PC-9 (cell line): Measurements from ENCODE around the gene ANKRD1. TPM values are rescaled to one million over a fixed set of nuclear protein-coding genes. Genes with fewer than 3 reads are reported as not detected.

Source experiments
- BruUV-seq: library from RNA; stranded (reverse); fragments of 400-500 nt; replicated peaks from 2 replicates; lab custom pipeline; 2021; lab: Mats Ljungman, UMichigan
- CTCF ChIA-PET: fragments of 300-600 bp; sonication (Branson Sonifier 250); formaldehyde crosslinking; loops from one replicate; lab custom pipeline; 2022; ENCODE audit warnings: antibody characterized with exemption; lab: Charles Lee
- POLR2A ChIA-PET: fragments of 300-600 bp; sonication (Branson Sonifier 250); formaldehyde crosslinking; loops from one replicate; lab custom pipeline; 2022; ENCODE audit warnings: antibody characterized with exemption; ENCODE audit not compliant: unreplicated experiment; lab: Charles Lee
- DNase-seq, 2 experiments: peaks; one replicate each; pipeline versions ENCODE4 v3.0.0 to v3.0.0-alpha.2; 2015 to 2022; ENCODE audit warnings: mixed read lengths in 1 of 2
- H2AFZ ChIP-seq: fragments of 200-600 bp; sonication (generic); 2 replicates; pipeline ENCODE4 v1.8.1; 2017; ENCODE audit warnings: antibody characterized with exemption
- H3F3A ChIP-seq: fragments of 200-600 bp; sonication (generic); 2 replicates; pipeline ENCODE4 v1.8.1; 2017; ENCODE audit warnings: antibody characterized with exemption, mild to moderate bottlenecking, low read depth; ENCODE audit not compliant: insufficient read depth
- H3K27ac ChIP-seq: fragments of 200-600 bp; sonication (generic); 2 replicates; pipeline ENCODE4 v1.6.1; 2016; ENCODE audit warnings: mixed run types
- H3K27me3 ChIP-seq: fragments of 200-600 bp; sonication (generic); 2 replicates; pipeline ENCODE4 v1.6.1; 2016; ENCODE audit warnings: low read depth, mixed run types; ENCODE audit not compliant: insufficient read depth
- H3K36me3 ChIP-seq: fragments of 200-600 bp; sonication (generic); 2 replicates; pipeline ENCODE4 v1.6.1; 2016; ENCODE audit warnings: low read depth, mixed run types
- H3K4me1 ChIP-seq: fragments of 200-600 bp; sonication (generic); replicated peaks from 2 replicates; pipeline ENCODE4 v1.6.1; 2016; ENCODE audit warnings: mixed run types; ENCODE audit not compliant: insufficient read depth
- H3K4me2 ChIP-seq: fragments of 200-600 bp; sonication (generic); 2 replicates; pipeline ENCODE4 v1.6.1; 2017; ENCODE audit warnings: mixed run types
- H3K4me3 ChIP-seq: fragments of 200-600 bp; sonication (generic); 2 replicates; pipeline ENCODE4 v1.6.1; 2016; ENCODE audit warnings: mixed run types
- H3K79me2 ChIP-seq: fragments of 200-600 bp; sonication (generic); 2 replicates; pipeline ENCODE4 v1.6.1; 2017; ENCODE audit warnings: low read depth, mixed run types
- H3K9me2 ChIP-seq: fragments of 200-600 bp; sonication (generic); 2 replicates; pipeline ENCODE4 v1.8.1; 2017; ENCODE audit warnings: mild to moderate bottlenecking; ENCODE audit not compliant: insufficient read depth
- H3K9me3 ChIP-seq: fragments of 200-600 bp; sonication (generic); 2 replicates; pipeline ENCODE4 v1.8.1; 2016; ENCODE audit warnings: low read depth; ENCODE audit not compliant: insufficient read depth
- H4K20me1 ChIP-seq: fragments of 200-600 bp; sonication (generic); 2 replicates; pipeline ENCODE4 v1.8.1; 2017; ENCODE audit not compliant: insufficient read depth
- EZH2 ChIP-seq: fragments of 200-600 bp; sonication (generic); IDR thresholded peaks from 2 replicates; pipeline ENCODE4 v1.8.0; 2017; ENCODE audit warnings: antibody characterized with exemption, low read depth
- intact Hi-C: fragments of 100-400 bp; cut with micrococcal nuclease; formaldehyde crosslinking; loops from one replicate; pipeline ENCODE4 v1.10.0; 2022; ENCODE audit not compliant: unreplicated experiment
- total RNA-seq: library from RNA; stranded (reverse); gene quantifications from 2 replicates; pipeline ENCODE4 v1.2.3, GENCODE V29; 2021
- TF ChIP-seq, protein P1 (sequence below): fragments of 200-600 bp; sonication (generic); conservative IDR thresholded peaks from 2 replicates; pipeline ENCODE4 v1.6.1; 2017; ENCODE audit warnings: mixed run types, antibody characterized with exemption, mild to moderate bottlenecking, moderate library complexity

Gene ANKRD1
- total RNA-seq, 1 experiment from 2014 or later: 6.7 TPM

DNA sequence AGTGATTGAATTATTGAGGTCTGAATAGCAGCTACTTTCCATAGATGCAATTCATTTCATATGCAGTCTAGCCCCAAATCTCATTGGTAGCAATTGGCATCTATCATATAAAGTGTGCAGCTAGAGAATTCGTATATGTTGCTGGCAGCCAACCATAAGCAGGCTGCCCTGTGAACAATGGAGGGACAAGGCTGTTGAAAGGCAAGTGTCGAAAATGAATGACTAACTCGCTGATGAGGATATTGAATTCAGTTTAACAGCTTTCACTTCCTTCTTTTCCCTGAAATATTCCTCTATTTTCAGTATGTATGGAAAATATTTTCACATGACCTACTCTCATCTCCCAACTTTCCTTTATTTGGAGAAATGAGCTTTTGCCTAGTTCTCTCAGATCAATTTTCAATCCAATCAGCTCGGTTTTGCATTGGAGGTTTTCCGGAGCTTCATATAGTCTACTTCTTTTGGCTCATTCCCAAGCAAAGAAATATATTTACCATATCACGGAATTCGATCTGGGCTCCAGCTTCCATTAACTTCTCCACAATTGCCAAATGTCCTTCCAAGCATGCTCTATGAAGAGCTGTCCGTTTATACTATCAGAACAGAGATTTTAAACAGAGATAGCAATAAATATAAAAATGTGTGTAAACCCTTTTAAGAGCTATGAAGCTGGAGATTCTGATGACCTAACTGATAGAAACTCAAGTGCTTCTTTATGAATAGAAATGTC lies 3.5 kb downstream of the ANKRD1 start:
- ChIA-PET POLR2A (no interaction called here), CTCF (no interaction called here)
- intact Hi-C loops: no loop called here

DNA sequence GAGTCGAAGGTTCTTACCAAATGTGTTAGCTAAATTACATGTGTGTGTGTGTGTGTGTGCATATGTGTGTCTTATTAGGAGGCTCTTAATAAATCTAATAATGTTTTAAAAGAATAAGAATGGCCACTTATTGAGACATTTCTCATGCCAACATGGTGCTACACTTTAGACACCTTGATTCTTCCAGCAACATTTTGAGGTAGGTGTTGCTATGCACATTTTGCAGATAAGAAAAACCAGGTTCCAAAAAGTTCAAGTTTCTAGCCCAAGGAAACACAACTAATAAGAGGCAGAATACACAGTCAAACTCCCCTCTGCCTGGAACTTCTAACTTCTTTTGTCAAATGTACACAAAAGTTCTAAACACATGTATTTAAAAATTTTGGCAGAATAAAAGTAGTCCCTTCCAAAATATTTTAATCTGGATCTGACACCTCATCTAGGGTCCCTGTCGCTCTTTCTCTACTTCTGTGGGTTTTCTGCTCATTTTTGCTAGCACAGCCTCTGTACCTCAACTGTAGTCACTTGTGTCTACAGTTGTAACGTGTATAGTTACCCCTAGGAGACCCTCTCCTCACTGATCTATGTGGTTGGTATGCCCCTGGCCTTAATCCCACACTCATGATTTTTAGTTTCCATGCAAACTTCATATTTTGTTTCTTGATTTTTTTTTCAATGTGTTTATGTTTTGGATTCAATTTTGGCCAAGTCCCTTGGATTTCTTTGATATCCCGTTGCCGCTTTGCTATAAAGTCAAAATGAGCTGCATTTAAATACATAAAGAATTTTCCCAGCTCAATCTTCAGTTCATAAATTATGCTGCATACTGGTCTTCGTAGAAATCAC lies 4.3 kb downstream of the ANKRD1 start:
- intact Hi-C loops: no loop called here
- Histone ChIP-seq H3K27ac (no peak overlapping the region), H3K9me3 (no peaks in the 10 kb centered on the region), H3K27me3 (no peaks in the 10 kb centered on the region), H3K36me3 (peaks cover 9% of the 10 kb centered on the region; the same call in 1 of the 2 replicates), H3K4me1 (peaks cover 25% of the 10 kb centered on the region), H3K4me3 (no peak overlapping the region), H3K9me2 (no peaks in the 10 kb centered on the region), H4K20me1 (no peaks in the 10 kb centered on the region), H3K79me2 (peaks cover 7% of the 10 kb centered on the region; the same call in 1 of the 2 replicates), H2AFZ (no peak overlapping the region), H3F3A (peaks cover 9% of the 10 kb centered on the region), H3K4me2 (no peak overlapping the region)
- BruUV-seq: no TSS peak
- TF ChIP-seq, protein P1, sequence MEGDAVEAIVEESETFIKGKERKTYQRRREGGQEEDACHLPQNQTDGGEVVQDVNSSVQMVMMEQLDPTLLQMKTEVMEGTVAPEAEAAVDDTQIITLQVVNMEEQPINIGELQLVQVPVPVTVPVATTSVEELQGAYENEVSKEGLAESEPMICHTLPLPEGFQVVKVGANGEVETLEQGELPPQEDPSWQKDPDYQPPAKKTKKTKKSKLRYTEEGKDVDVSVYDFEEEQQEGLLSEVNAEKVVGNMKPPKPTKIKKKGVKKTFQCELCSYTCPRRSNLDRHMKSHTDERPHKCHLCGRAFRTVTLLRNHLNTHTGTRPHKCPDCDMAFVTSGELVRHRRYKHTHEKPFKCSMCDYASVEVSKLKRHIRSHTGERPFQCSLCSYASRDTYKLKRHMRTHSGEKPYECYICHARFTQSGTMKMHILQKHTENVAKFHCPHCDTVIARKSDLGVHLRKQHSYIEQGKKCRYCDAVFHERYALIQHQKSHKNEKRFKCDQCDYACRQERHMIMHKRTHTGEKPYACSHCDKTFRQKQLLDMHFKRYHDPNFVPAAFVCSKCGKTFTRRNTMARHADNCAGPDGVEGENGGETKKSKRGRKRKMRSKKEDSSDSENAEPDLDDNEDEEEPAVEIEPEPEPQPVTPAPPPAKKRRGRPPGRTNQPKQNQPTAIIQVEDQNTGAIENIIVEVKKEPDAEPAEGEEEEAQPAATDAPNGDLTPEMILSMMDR: no peak
- no peak for TF ChIP-seq EZH2
- no peak for DNase-seq
- POLR2A ChIA-PET: no interaction called here
- CTCF ChIA-PET: no interaction called here

More for the DNA sequence above, 3.5 kb downstream of the ANKRD1 start:
- H3K4me2 ChIP-seq: no peak overlapping the region
- DNase-seq: no peak
- no TSS peak for BruUV-seq
- H3K9me2 ChIP-seq: no peaks in the 10 kb centered on the region
- no peak overlapping the region for H3K4me3 ChIP-seq
- no peaks in the 10 kb centered on the region for H3K27me3 ChIP-seq
- H2AFZ ChIP-seq: no peak overlapping the region
- H3K9me3 ChIP-seq: no peaks in the 10 kb centered on the region
- H4K20me1 ChIP-seq: no peaks in the 10 kb centered on the region
- H3K79me2 ChIP-seq: peaks cover 7% of the 10 kb centered on the region; the same call in 1 of the 2 replicates
- H3K36me3 ChIP-seq: peaks cover 9% of the 10 kb centered on the region; the same call in 1 of the 2 replicates
- H3K4me1 ChIP-seq: peaks cover 32% of the 10 kb centered on the region
- no peak overlapping the region for H3K27ac ChIP-seq
- TF ChIP-seq, protein P1: no peak
- H3F3A ChIP-seq: peaks cover 13% of the 10 kb centered on the region

GRCh38 chr10:90915766-90916075 lies 5.2 kb downstream of the ANKRD1 start:
- TF ChIP-seq EZH2: no peak
- TF ChIP-seq, protein P1: no peak
- H3K4me1 ChIP-seq: peaks cover 18% of the 10 kb centered on the region
- BruUV-seq: no TSS peak
- peaks cover 5% of the 10 kb centered on the region; the same call in 1 of the 2 replicates for H3F3A ChIP-seq
- CTCF ChIA-PET: no interaction called here
- H3K4me3 ChIP-seq: no peak overlapping the region
- H3K27ac ChIP-seq: no peak overlapping the region
- peaks cover 6% of the 10 kb centered on the region; the same call in 1 of the 2 replicates for H3K79me2 ChIP-seq
- H3K4me2 ChIP-seq: no peak overlapping the region
- intact Hi-C loops: no loop called here
- no peak for DNase-seq
- H4K20me1 ChIP-seq: no peaks in the 10 kb centered on the region
- peaks cover 9% of the 10 kb centered on the region; the same call in 1 of the 2 replicates for H3K36me3 ChIP-seq
- H3K27me3 ChIP-seq: no peaks in the 10 kb centered on the region
- no peak overlapping the region for H2AFZ ChIP-seq
- no peaks in the 10 kb centered on the region for H3K9me3 ChIP-seq
- H3K9me2 ChIP-seq: no peaks in the 10 kb centered on the region
- POLR2A ChIA-PET: interaction anchor here (0.5 kb wide), 1 partner anchor 381 kb away, joined by 8 read pairs; no protein-coding TSS in a partner anchor
